ENCODE data around the gene CHST15. TPM values are rescaled to one million over a fixed set of nuclear protein-coding genes. Genes with fewer than 3 reads are reported as not detected.

The CHST15 gene
- polyA plus RNA-seq, 1 experiment: 6.2 TPM

GRCh38 chr10:124124123-124124768 lies 30.8 kb upstream of the CHST15 start:
- no peak for DNase-seq (ENCODE audit: low read depth)
- no peak for TF ChIP-seq CTCF (IDR thresholded peaks at IDR 0.05; ENCODE audit: insufficient read depth, low read depth, low read length)
- no peak overlapping the region for H3K4me3 ChIP-seq (ENCODE audit: low read depth, low read length)
- POLR2A ChIA-PET: no interaction called here
- CTCF ChIA-PET: no interaction called here
- no peaks in the 10 kb centered on the region for H3K27me3 ChIP-seq (ENCODE audit: control insufficient read depth, insufficient read depth, low read length)
- H3K36me3 ChIP-seq (ENCODE audit: control insufficient read depth, insufficient read depth, low read length): no peaks in the 10 kb centered on the region

GRCh38 chr10:124123156-124123555 lies 29.8 kb upstream of the CHST15 start:
- TF ChIP-seq CTCF (IDR thresholded peaks at IDR 0.05; ENCODE audit: insufficient read depth, low read depth, low read length): no peak
- H3K27me3 ChIP-seq (ENCODE audit: control insufficient read depth, insufficient read depth, low read length): no peaks in the 10 kb centered on the region
- no peak overlapping the region for H3K4me3 ChIP-seq (ENCODE audit: low read depth, low read length)
- ChIA-PET POLR2A (no interaction called here), CTCF (no interaction called here)
- no peaks in the 10 kb centered on the region for H3K36me3 ChIP-seq (ENCODE audit: control insufficient read depth, insufficient read depth, low read length)
- no peak for DNase-seq (ENCODE audit: low read depth)

GRCh38 chr10:124122211-124122610 lies 28.8 kb upstream of the CHST15 start:
- no peaks in the 10 kb centered on the region for H3K36me3 ChIP-seq (ENCODE audit: control insufficient read depth, insufficient read depth, low read length)
- no peak for TF ChIP-seq CTCF (IDR thresholded peaks at IDR 0.05; ENCODE audit: insufficient read depth, low read depth, low read length)
- H3K4me3 ChIP-seq (ENCODE audit: low read depth, low read length): no peak overlapping the region
- CTCF ChIA-PET: interaction anchor here (0.9 kb wide), 1 partner anchor 174 kb away, joined by 3 read pairs; no protein-coding TSS in a partner anchor
- no peak for DNase-seq (ENCODE audit: low read depth)
- no peaks in the 10 kb centered on the region; the same call in 1 of the 2 replicates for H3K27me3 ChIP-seq (ENCODE audit: control insufficient read depth, insufficient read depth, low read length)
- POLR2A ChIA-PET: no interaction called here

- Histone ChIP-seq H3K36me3 (ENCODE audit: control insufficient read depth, insufficient read depth, low read length) (no peaks in the 10 kb centered on the region), H3K4me3 (ENCODE audit: low read depth, low read length) (no peak overlapping the region), H3K27me3 (ENCODE audit: control insufficient read depth, insufficient read depth, low read length) (peaks cover 2% of the 10 kb centered on the region)
- no peak for DNase-seq (ENCODE audit: low read depth)
- CTCF ChIA-PET: no interaction called here
- TF ChIP-seq CTCF (IDR thresholded peaks at IDR 0.05; ENCODE audit: insufficient read depth, low read depth, low read length): no peak
- POLR2A ChIA-PET: no interaction called here
These were observed 27.1 kb upstream of the CHST15 start for GRCh38 chr10:124120410-124121061.

- TF ChIP-seq CTCF (IDR thresholded peaks at IDR 0.05; ENCODE audit: insufficient read depth, low read depth, low read length): no peak
- CTCF ChIA-PET: interaction anchor here (1.0 to 1.5 kb wide), 2 partner anchors 37 to 270 kb away, joined by 4 read pairs; no protein-coding TSS in a partner anchor
- POLR2A ChIA-PET: no interaction called here
- peaks cover 2% of the 10 kb centered on the region for H3K27me3 ChIP-seq (ENCODE audit: control insufficient read depth, insufficient read depth, low read length)
- H3K36me3 ChIP-seq (ENCODE audit: control insufficient read depth, insufficient read depth, low read length): no peaks in the 10 kb centered on the region
- H3K4me3 ChIP-seq (ENCODE audit: low read depth, low read length): no peak overlapping the region
- no peak for DNase-seq (ENCODE audit: low read depth)
These were observed 26.5 kb upstream of the CHST15 start for GRCh38 chr10:124119946-124120345.

All from BJ (cell line).